K562 (cell line): ENCODE measurements around the gene SLCO2B1. TPM values are rescaled to one million over a fixed set of nuclear protein-coding genes. Genes with fewer than 3 reads are reported as not detected.

ENCODE experiments used
- ATAC-seq: fragments of 200-7000 bp; cut with Tn5 transposase; 3 replicates; pipeline ENCODE4 v1.9.1; 2020; ENCODE audit warnings: moderate library complexity
- BruUV-seq: library from RNA; stranded (reverse); fragments of 400-500 nt; replicated peaks from 2 replicates; lab custom pipeline; 2021; lab: Mats Ljungman, UMichigan
- CTCF ChIA-PET: fragments of 300-600 bp; formaldehyde crosslinking; extraction: SDS; loops from one replicate; lab custom pipeline; 2021; ENCODE audit warnings: low intra/inter-chr PET ratio; lab: Yijun Ruan, JAX
- POLR2A ChIA-PET: fragments of 300-600, 350-650 bp; sonication (Branson Sonifier 250); formaldehyde crosslinking; extraction: SDS; loops from one replicate; lab custom pipeline; 2021; ENCODE audit warnings: antibody characterized with exemption, inconsistent platforms; lab: Yijun Ruan, JAX
- DNase-seq, 4 experiments: peaks; one replicate each; pipeline versions ENCODE4 v3.0.0 to v3.0.0-alpha.2; 2011 to 2018; ENCODE audit warnings: low spot score in 3 of 4, mixed read lengths in 3 of 4; ENCODE audit errors: extremely low read depth in 1 of 4
- FAIRE-seq: peaks from 2 replicates; lab custom pipeline; 2011; peaks lifted over from hg19 to GRCh38; lab: Jason Lieb, UNC
- H2AFZ ChIP-seq: 2 replicates; pipeline ENCODE4 v1.6.0; 2011; ENCODE audit warnings: low read depth, low read length, control low read depth, inconsistent platforms
- H3K27ac ChIP-seq: fragments of 200-600 bp; 3 replicates; pipeline ENCODE4 v1.8.0; 2011; ENCODE audit warnings: low read depth, mild to moderate bottlenecking, control low read depth, inconsistent platforms, low read length, moderate library complexity, mixed read lengths; ENCODE audit errors: extremely low read depth
- H3K27me3 ChIP-seq, 2 experiments: fragments of 300-600 bp in 1 of 2; 2 replicates in 1 of 2; 3 replicates in 1 of 2; pipeline versions ENCODE4 v1.6.0 to v1.8.0; 2011; ENCODE audit warnings: inconsistent platforms in 2 of 2, low read length in 2 of 2, mild to moderate bottlenecking in 1 of 2, mixed read lengths in 1 of 2, moderate library complexity in 1 of 2; ENCODE audit not compliant: control insufficient read depth in 2 of 2, insufficient read depth in 2 of 2
- H3K36me3 ChIP-seq: fragments of 300-600 bp; 3 replicates; pipeline ENCODE4 v1.8.0; 2011; ENCODE audit warnings: mild to moderate bottlenecking, low read length, inconsistent platforms; ENCODE audit not compliant: control insufficient read depth, insufficient read depth
- H3K4me1 ChIP-seq, 2 experiments: fragments of 200-600 bp in 1 of 2; replicated peaks in 1 of 2; 2 replicates in 1 of 2; 3 replicates in 1 of 2; pipeline versions ENCODE4 v1.5.1 to v1.8.0; 2011; ENCODE audit warnings: inconsistent platforms in 2 of 2, low read length in 2 of 2, mild to moderate bottlenecking in 1 of 2, mixed read lengths in 1 of 2, moderate library complexity in 1 of 2; ENCODE audit not compliant: control insufficient read depth in 2 of 2, insufficient read depth in 2 of 2
- H3K4me2 ChIP-seq: 2 replicates; pipeline ENCODE4 v1.6.1; 2011; ENCODE audit warnings: low read length, control low read depth, inconsistent platforms, mixed read lengths; ENCODE audit not compliant: insufficient read depth
- H3K4me3 ChIP-seq: fragments of 200-600 bp; sonication (generic), shearing (Covaris generic); 2 replicates; pipeline ENCODE4 v1.5.1; 2016; ENCODE audit warnings: control low read depth, inconsistent platforms
- H3K79me2 ChIP-seq: fragments of 200-600 bp; 3 replicates; pipeline ENCODE4 v1.8.0; 2011; ENCODE audit warnings: low read length, inconsistent platforms; ENCODE audit not compliant: control insufficient read depth, insufficient read depth
- H3K9ac ChIP-seq, 2 experiments: 2 replicates each; pipeline versions ENCODE4 v1.6.0 to v1.6.1; 2011; ENCODE audit warnings: low read depth in 2 of 2, low read length in 2 of 2, control low read depth in 1 of 2, inconsistent platforms in 1 of 2, mild to moderate bottlenecking in 1 of 2, mixed read lengths in 1 of 2; ENCODE audit not compliant: insufficient read depth in 1 of 2
- H3K9me1 ChIP-seq: one replicate; pipeline ENCODE4 v1.6.0; 2011; ENCODE audit warnings: inconsistent platforms, mild to moderate bottlenecking, low read length, moderate library complexity; ENCODE audit not compliant: control insufficient read depth, insufficient read depth
- H3K9me3 ChIP-seq: replicated peaks from 2 replicates; pipeline ENCODE4 v1.5.1; 2011; ENCODE audit warnings: low read depth, low read length, inconsistent platforms; ENCODE audit not compliant: control insufficient read depth, insufficient read depth
- H4K20me1 ChIP-seq: replicated peaks from 2 replicates; pipeline ENCODE4 v1.6.1; 2011; ENCODE audit warnings: low read length, inconsistent platforms, mixed read lengths; ENCODE audit not compliant: control insufficient read depth, insufficient read depth
- HIVEP1 ChIP-seq: fragments of 250-450 bp; sonication (Bioruptor Pico); IDR thresholded peaks from 2 replicates; pipeline ENCODE4 v1.4.0; 2020; ENCODE audit warnings: mild to moderate bottlenecking
- HNRNPK ChIP-seq: fragments of 200-400 bp; formaldehyde crosslinking; IDR thresholded peaks from one replicate; pipeline ENCODE4 v1.6.1; 2018; ENCODE audit warnings: mild to moderate bottlenecking, low read depth, low read length; ENCODE audit not compliant: poor library complexity, severe bottlenecking
- POLR2G ChIP-seq: fragments of 200-400 bp; formaldehyde crosslinking; IDR thresholded peaks from 2 replicates; pipeline ENCODE4 v1.6.1; 2017; ENCODE audit warnings: low read depth, mild to moderate bottlenecking, antibody characterized with exemption, low read length, moderate library complexity
- RCOR1 ChIP-seq, 2 experiments: IDR thresholded peaks; 2 replicates each; pipeline ENCODE4 v1.6.1; 2012; ENCODE audit warnings: low read depth in 2 of 2, low read length in 2 of 2, borderline replicate concordance in 1 of 2, improper control_type of control experiment in 1 of 2
- SP2 ChIP-seq: IDR thresholded peaks from 2 replicates; pipeline ENCODE4 v1.6.1; 2011; ENCODE audit warnings: mild to moderate bottlenecking, low read depth, low read length, moderate library complexity; ENCODE audit not compliant: poor library complexity, severe bottlenecking; ENCODE audit errors: extremely low read depth
- TAF9B ChIP-seq: fragments of 450-650 bp; IDR thresholded peaks from 2 replicates; pipeline ENCODE4 v1.6.1; 2018; ENCODE audit warnings: mild to moderate bottlenecking; ENCODE audit not compliant: partially characterized antibody
- TCF7L2 ChIP-seq: fragments of 150-350 bp; IDR thresholded peaks from 2 replicates; pipeline ENCODE4 v1.6.1; 2016; ENCODE audit warnings: low read depth, mild to moderate bottlenecking, low read length, moderate library complexity
- WGBS: fragments of 100-300 bp; shearing (Covaris generic); methylation state at CpG from one replicate; pipeline ENCODE4 v1.1.6; 2016; ENCODE audit warnings: low coverage, mixed read lengths; ENCODE audit not compliant: insufficient coverage; ENCODE audit errors: missing lambda C conversion rate; 5-methylcytosine and 5-hydroxymethylcytosine counted together
- in situ Hi-C: fragments of 300-500 bp; cut with MboI; formaldehyde crosslinking; loops from 4 replicates; pipeline ENCODE4 v1.15.0; 2018; ENCODE audit warnings: inconsistent platforms, mixed read lengths
- intact Hi-C: fragments of 100-400 bp; cut with micrococcal nuclease; formaldehyde crosslinking; loops from 2 replicates; pipeline ENCODE4 v1.14.2; 2022
- polyA plus RNA-seq, 8 experiments: library from polyadenylated mRNA; depleted of rRNA in 4 of 8; stranded (reverse) in 5 of 8; unstranded in 3 of 8; fragments of >200 nt; fragmentation: Nextera tagmentation in 2 of 8; fragmentation: Illumina TruSeq in 1 of 8; extraction: Ambion mirVana in 2 of 8; extraction: Trizol in 1 of 8; gene quantifications; 2 replicates each; pipeline versions ENCODE4 v1.2.1 to v1.2.3, GENCODE V29; 2011 to 2014; ENCODE audit warnings: inconsistent platforms in 1 of 8, missing spikeins in 1 of 8
- total RNA-seq, 7 experiments: library from RNA; depleted of rRNA in 6 of 7; stranded (reverse); fragments of >200 nt in 6 of 7; fragmentation: Illumina TruSeq in 2 of 7; extraction: Trizol in 2 of 7; gene quantifications; 2 replicates each; pipeline versions ENCODE4 v1.2.1 to v1.2.3, GENCODE V29; 2011 to 2021; ENCODE audit warnings: low replicate concordance in 1 of 7
- TF ChIP-seq, protein P1 (sequence below): sonication (generic); formaldehyde crosslinking; IDR thresholded peaks from 2 replicates; pipeline ENCODE4 v1.8.0; 2022; ENCODE audit warnings: missing genetic modification reagents, mild to moderate bottlenecking, borderline replicate concordance
- TF ChIP-seq, protein P2 (sequence below): fragments of 250-450 bp; sonication (Bioruptor Pico); IDR thresholded peaks from 2 replicates; pipeline ENCODE4 v1.8.0; 2021; ENCODE audit warnings: mild to moderate bottlenecking, moderate library complexity

The SLCO2B1 gene
- total and polyA plus RNA-seq, 9 of the 15 experiments (the other 6 are each of a cell fraction or from before 2014, with no cell fraction given), result 0.70 to 14.7 (median 7.6) TPM

DNA sequence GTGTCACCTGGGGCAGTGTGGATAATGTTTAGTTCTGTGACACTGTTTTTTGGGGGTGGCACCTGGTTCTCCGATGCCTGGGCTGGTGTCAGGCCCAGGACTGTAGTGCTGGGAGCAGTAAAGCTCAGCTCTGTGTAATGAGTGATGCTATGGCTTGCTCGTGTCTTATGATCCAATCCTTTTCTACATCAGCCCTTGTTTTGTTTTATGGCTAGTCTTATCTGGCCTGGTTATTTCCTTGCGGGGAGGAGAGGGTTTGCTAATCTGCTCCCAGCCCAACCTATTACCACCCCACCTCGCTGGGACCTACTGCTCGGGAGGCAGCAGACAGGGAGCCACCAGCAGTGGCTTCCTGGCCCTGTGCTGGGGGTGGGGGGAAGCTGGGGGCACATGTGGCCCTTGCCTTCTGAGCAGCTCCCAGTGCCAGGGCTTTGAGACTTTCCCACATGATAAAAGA is 54.7 kb downstream of the SLCO2B1 start:
- no peaks in the 10 kb centered on the region for H3K79me2 ChIP-seq
- ATAC-seq, result no peak
- no peak overlapping the region for H3K27ac ChIP-seq
- peaks cover 6 to 10% of the 10 kb centered on the region in 2 experiments for H3K4me1 ChIP-seq
- BruUV-seq, result no TSS peak
- no peak overlapping the region for H3K4me2 ChIP-seq
- peaks cover 15% of the 10 kb centered on the region; the same call in 1 of the 2 replicates for H4K20me1 ChIP-seq
- no peak overlapping the region for H2AFZ ChIP-seq
- 13% methylated on average over 5 of the region's 5 CpGs for WGBS
- intact Hi-C loops, result loop anchor here (1.0 to 5.0 kb wide), 4 partner anchors 42 to 276 kb away; no protein-coding TSS in a partner anchor
- H3K36me3 ChIP-seq, result no peaks in the 10 kb centered on the region
- POLR2A ChIA-PET, result interaction anchor here (0.6 to 1.6 kb wide), 5 partner anchors 8 to 456 kb away, joined by 3 to 5 read pairs (median 4); no protein-coding TSS in a partner anchor
- TF ChIP-seq RCOR1 (IDR thresholded peaks at IDR 0.05; ENCODE audit: borderline replicate concordance in 1 of 2, low read depth in 2 of 2, low read length in 2 of 2) (0 out of 4 replicates have a peak, but pooled peaks of 1 of the 2 experiments have one; percentile 9), HIVEP1 (CRISPR knock-in tag) (no peak)
- TF ChIP-seq, all 486 proteins: peak for 1
- peak in 1 of 4 experiments; percentile 8 for DNase-seq
- CTCF ChIA-PET, result interaction anchor here (0.9 to 3.4 kb wide), 3 partner anchors 63 to 275 kb away, joined by 3 to 29 read pairs (median 22); no protein-coding TSS in a partner anchor
- Histone ChIP-seq H3K9me1 (no peaks in the 10 kb centered on the region), H3K4me3 (no peak overlapping the region), H3K9ac (no peak overlapping the region), H3K27me3 (no peaks in the 10 kb centered on the region; a peak in 1 of 5 replicates), H3K9me3 (no peaks in the 10 kb centered on the region)
- no peak for FAIRE-seq
- in situ Hi-C loops, result loop anchor here (10.0 kb wide), 1 partner anchor 61 kb away; no protein-coding TSS in a partner anchor

DNA sequence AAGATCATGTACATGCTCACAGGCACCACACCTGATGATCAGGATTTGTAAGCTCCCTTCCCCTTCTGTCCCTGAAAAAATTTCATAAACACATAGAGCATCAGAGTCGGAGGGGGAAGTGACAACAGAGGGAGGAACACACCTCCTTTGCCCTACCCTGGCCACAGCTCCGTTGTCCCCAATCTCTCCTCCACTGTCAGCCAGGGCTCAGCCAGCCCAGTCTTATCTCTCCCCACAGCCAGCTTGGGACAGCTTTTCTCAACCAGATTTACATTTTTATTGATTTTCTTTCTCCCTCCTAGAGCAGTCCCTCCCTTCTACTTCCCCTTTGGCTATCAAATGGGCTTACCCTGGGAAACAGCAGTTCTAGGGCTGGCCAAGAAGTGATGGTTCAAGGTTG is 57.5 kb downstream of the SLCO2B1 start:
- H3K9me1 ChIP-seq, result no peaks in the 10 kb centered on the region
- WGBS, result 0% methylated on average over 2 of the region's 2 CpGs
- CTCF ChIA-PET, result no interaction called here
- H2AFZ ChIP-seq, result no peak overlapping the region
- no peak overlapping the region for H3K27ac ChIP-seq
- no peaks in the 10 kb centered on the region for H3K36me3 ChIP-seq
- peak; percentile 53 to 84 (median 68) for DNase-seq
- H3K79me2 ChIP-seq, result no peaks in the 10 kb centered on the region
- H3K4me1 ChIP-seq, result peaks cover 6 to 10% of the 10 kb centered on the region in 2 experiments
- H3K4me3 ChIP-seq, result no peak overlapping the region
- H4K20me1 ChIP-seq, result peaks cover 15% of the 10 kb centered on the region; the same call in 1 of the 2 replicates
- peak; percentile 82 for FAIRE-seq
- POLR2A ChIA-PET, result interaction anchor here (0.7 to 2.0 kb wide), 6 partner anchors 12 to 300 kb away, joined by 3 to 6 read pairs (median 3); no protein-coding TSS in a partner anchor
- ATAC-seq, result peak; percentile 86
- no peak overlapping the region for H3K4me2 ChIP-seq
- in situ Hi-C loops (loop anchor here (10.0 kb wide), 1 partner anchor 64 kb away; no protein-coding TSS in a partner anchor), intact Hi-C loops (loop anchor here (5.0 kb wide), 1 partner anchor 39 kb away; no protein-coding TSS in a partner anchor)
- H3K9ac ChIP-seq, result no peak overlapping the region
- BruUV-seq, result no TSS peak
- no peaks in the 10 kb centered on the region for H3K27me3 ChIP-seq
- H3K9me3 ChIP-seq, result no peaks in the 10 kb centered on the region
- TF ChIP-seq HNRNPK (no peak), POLR2G (no peak), TCF7L2 (no peak), SP2 (no peak), TAF9B (no peak)
- TF ChIP-seq, protein P1, sequence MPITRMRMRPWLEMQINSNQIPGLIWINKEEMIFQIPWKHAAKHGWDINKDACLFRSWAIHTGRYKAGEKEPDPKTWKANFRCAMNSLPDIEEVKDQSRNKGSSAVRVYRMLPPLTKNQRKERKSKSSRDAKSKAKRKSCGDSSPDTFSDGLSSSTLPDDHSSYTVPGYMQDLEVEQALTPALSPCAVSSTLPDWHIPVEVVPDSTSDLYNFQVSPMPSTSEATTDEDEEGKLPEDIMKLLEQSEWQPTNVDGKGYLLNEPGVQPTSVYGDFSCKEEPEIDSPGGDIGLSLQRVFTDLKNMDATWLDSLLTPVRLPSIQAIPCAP, result no peak
- TF ChIP-seq, protein P2, sequence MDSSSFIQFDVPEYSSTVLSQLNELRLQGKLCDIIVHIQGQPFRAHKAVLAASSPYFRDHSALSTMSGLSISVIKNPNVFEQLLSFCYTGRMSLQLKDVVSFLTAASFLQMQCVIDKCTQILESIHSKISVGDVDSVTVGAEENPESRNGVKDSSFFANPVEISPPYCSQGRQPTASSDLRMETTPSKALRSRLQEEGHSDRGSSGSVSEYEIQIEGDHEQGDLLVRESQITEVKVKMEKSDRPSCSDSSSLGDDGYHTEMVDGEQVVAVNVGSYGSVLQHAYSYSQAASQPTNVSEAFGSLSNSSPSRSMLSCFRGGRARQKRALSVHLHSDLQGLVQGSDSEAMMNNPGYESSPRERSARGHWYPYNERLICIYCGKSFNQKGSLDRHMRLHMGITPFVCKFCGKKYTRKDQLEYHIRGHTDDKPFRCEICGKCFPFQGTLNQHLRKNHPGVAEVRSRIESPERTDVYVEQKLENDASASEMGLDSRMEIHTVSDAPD (CRISPR knock-in tag), result 0 out of 2 replicates have a peak, but pooled peaks have one; percentile 34
